ENCODE measurements around the gene RAP2A. TPM values are rescaled to one million over a fixed set of nuclear protein-coding genes. Genes with fewer than 3 reads are reported as not detected.

RAP2A gene
- total and polyA plus RNA-seq, 9 of the 15 experiments (the other 6 are each of a cell fraction or from before 2014, with no cell fraction given), result 1.8 to 11.7 (median 5.6) TPM

DNA sequence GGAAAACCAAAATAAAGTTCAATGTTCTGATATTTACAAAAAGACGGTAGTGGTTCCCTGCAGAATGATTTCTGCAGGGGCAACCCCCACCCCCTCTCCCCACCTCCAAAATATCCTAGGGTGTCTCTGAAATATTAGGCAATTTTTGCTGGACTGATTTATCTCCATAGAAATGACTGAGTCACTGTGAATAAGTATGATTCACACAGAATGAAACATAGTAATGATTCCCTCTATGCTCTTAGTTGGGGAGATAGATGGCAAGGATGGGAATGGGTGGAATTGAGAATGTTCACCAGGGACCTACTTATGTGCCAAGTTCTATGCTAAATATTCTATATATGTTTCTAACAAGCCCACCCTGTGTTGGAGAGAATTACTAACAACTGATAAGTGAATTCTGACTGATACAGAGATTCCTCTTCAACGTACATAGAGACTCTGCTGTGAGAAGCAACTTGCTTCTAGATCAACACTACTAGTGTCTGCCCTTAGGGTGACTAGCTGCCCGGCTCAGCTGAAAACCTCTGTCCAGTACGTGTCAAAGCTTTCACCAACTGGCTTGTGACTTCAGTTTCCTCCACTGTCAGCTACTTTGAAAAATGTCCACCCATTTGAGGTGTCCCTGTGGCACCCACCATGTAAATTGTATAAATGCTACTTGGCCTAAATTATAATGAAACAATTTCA is 38.4 kb upstream of the RAP2A start (continued):
- TF ChIP-seq SMARCA5 (IDR thresholded peaks at IDR 0.05), result no peak
- TF ChIP-seq ZNF778 (CRISPR knock-in tag; IDR thresholded peaks at IDR 0.05), result no peak
- TF ChIP-seq, protein P1, sequence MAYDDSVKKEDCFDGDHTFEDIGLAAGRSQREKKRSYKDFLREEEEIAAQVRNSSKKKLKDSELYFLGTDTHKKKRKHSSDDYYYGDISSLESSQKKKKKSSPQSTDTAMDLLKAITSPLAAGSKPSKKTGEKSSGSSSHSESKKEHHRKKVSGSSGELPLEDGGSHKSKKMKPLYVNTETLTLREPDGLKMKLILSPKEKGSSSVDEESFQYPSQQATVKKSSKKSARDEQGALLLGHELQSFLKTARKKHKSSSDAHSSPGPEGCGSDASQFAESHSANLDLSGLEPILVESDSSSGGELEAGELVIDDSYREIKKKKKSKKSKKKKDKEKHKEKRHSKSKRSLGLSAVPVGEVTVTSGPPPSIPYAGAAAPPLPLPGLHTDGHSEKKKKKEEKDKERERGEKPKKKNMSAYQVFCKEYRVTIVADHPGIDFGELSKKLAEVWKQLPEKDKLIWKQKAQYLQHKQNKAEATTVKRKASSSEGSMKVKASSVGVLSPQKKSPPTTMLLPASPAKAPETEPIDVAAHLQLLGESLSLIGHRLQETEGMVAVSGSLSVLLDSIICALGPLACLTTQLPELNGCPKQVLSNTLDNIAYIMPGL (CRISPR knock-in tag; IDR thresholded peaks at IDR 0.05), result no peak
- TF ChIP-seq ZNF507 (tag; conservative IDR thresholded peaks at IDR 0.05), result no peak
- TF ChIP-seq, protein P2, sequence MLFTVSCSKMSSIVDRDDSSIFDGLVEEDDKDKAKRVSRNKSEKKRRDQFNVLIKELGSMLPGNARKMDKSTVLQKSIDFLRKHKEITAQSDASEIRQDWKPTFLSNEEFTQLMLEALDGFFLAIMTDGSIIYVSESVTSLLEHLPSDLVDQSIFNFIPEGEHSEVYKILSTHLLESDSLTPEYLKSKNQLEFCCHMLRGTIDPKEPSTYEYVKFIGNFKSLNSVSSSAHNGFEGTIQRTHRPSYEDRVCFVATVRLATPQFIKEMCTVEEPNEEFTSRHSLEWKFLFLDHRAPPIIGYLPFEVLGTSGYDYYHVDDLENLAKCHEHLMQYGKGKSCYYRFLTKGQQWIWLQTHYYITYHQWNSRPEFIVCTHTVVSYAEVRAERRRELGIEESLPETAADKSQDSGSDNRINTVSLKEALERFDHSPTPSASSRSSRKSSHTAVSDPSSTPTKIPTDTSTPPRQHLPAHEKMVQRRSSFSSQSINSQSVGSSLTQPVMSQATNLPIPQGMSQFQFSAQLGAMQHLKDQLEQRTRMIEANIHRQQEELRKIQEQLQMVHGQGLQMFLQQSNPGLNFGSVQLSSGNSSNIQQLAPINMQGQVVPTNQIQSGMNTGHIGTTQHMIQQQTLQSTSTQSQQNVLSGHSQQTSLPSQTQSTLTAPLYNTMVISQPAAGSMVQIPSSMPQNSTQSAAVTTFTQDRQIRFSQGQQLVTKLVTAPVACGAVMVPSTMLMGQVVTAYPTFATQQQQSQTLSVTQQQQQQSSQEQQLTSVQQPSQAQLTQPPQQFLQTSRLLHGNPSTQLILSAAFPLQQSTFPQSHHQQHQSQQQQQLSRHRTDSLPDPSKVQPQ (CRISPR knock-in tag; IDR thresholded peaks at IDR 0.05; ENCODE audit: borderline replicate concordance), result no peak
- TF ChIP-seq, protein P3, sequence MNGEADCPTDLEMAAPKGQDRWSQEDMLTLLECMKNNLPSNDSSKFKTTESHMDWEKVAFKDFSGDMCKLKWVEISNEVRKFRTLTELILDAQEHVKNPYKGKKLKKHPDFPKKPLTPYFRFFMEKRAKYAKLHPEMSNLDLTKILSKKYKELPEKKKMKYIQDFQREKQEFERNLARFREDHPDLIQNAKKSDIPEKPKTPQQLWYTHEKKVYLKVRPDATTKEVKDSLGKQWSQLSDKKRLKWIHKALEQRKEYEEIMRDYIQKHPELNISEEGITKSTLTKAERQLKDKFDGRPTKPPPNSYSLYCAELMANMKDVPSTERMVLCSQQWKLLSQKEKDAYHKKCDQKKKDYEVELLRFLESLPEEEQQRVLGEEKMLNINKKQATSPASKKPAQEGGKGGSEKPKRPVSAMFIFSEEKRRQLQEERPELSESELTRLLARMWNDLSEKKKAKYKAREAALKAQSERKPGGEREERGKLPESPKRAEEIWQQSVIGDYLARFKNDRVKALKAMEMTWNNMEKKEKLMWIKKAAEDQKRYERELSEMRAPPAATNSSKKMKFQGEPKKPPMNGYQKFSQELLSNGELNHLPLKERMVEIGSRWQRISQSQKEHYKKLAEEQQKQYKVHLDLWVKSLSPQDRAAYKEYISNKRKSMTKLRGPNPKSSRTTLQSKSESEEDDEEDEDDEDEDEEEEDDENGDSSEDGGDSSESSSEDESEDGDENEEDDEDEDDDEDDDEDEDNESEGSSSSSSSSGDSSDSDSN (IDR thresholded peaks at IDR 0.05; ENCODE audit: borderline replicate concordance in 1 of 2, low read depth in 2 of 2, low read length in 2 of 2), result no peak
- TF ChIP-seq STAT5A (IDR thresholded peaks at IDR 0.05; ENCODE audit: borderline replicate concordance, low read length), result no peak
- no peak for TF ChIP-seq ZNF75A (CRISPR knock-in tag; IDR thresholded peaks at IDR 0.05)
- TF ChIP-seq NFE2 (IDR thresholded peaks at IDR 0.05; ENCODE audit: low read depth), result 0 out of 2 replicates have a peak, but pooled peaks have one; percentile 15
- TF ChIP-seq ZNF717 (CRISPR knock-in tag; IDR thresholded peaks at IDR 0.05), result no peak
- TF ChIP-seq, protein P4, sequence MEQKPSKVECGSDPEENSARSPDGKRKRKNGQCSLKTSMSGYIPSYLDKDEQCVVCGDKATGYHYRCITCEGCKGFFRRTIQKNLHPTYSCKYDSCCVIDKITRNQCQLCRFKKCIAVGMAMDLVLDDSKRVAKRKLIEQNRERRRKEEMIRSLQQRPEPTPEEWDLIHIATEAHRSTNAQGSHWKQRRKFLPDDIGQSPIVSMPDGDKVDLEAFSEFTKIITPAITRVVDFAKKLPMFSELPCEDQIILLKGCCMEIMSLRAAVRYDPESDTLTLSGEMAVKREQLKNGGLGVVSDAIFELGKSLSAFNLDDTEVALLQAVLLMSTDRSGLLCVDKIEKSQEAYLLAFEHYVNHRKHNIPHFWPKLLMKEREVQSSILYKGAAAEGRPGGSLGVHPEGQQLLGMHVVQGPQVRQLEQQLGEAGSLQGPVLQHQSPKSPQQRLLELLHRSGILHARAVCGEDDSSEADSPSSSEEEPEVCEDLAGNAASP (IDR thresholded peaks at IDR 0.05), result no peak
